Embryonic facial prominence (tissue), 1 donor: ENCODE data around the gene NAALADL1.
"Not testable (repeated sequence)": the region's sequence is repeated elsewhere in the genome, so short reads cannot be mapped to it uniquely, and the experiment has no call there.

Experiments
- DNase-seq: peaks from one replicate; pipeline ENCODE4 v3.0.0-alpha.2; 2016; ENCODE audit errors: extremely low spot score

The NAALADL1 gene

DNA sequence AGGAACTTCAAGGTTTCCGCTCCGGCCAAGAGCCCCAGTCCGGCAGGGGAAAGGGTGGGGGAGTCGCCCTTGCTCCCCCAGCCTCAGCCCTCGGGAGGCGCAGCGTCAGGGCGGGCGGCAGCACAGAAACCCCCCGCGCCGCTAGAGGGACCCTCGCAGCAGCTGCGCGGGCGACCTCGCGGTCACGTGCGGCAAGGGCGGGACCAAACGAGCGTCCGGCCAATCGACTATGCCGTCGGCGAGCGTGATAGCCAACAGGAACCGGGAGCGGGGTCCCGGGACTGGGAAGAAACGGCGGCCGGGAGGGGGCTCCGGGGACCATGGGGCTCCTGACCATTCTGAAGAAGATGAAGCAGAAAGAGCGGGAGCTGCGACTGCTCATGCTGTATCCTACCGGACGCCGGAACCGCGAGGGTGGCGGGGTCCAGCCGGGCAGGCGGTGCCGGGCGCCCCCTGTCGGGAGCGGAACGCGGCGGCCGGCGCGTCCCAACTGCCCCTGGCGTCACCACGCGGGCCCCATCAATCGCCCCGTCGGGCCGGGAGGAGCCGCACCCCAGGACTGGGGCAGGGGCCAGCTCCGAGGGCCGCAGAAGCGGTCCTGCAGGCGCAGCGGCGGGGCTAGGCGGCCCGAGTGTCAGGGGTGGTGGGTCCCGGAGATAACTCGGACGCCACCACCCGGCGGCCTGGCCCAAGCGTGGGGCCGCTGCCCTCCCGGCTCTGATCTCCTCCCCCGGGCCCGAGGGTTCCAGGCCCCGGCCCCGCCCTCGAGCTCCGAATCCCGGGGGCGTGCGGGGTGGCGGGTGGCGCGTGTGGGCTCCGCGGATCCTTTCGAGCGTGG is 44.2 kb downstream of the NAALADL1 start, which contains the start of gene ARL2:
TSS of gene ARL2 (plus strand) at position 273 of the 838 bp plus-strand sequence. CDS start at position 321, 48 bp downstream.
- DNase-seq = peak; percentile 81

DNA sequence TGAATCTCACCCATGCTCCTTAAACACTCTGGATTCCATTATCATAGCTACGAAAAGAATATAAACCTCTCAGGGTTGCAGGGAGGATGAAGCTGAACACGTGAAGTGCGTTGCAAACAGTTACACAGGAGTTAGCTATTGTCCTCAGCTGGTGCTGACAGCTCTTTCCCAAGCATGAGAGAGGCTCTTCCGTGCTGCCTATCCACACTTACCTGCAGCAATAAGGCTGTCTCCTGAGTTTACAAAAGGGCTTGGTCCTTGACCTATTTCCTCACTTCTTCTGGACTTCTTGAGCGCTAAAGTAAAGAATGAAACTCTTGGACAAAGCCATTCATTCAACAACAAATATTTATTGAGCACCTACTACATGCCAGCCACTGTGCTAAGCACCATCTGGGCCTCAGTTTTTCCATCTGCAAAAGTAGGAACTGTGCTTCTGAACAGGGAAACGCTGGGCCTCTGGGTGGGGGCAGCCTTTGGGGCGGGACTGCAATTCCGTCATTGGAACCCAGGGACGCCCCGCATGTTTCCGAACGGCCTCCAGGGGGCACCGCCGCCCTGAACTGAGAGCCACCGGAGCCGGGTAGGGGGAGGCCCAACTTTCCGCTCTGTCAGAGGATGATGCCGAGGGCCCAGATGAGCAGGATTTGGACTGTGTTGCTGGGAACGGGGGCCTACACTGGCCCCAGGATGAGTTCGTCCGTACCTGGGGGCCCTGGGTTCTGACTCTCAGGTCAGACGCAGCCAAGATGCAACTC is 45.0 kb downstream of the NAALADL1 start:
- peak; percentile 81 for DNase-seq

DNA sequence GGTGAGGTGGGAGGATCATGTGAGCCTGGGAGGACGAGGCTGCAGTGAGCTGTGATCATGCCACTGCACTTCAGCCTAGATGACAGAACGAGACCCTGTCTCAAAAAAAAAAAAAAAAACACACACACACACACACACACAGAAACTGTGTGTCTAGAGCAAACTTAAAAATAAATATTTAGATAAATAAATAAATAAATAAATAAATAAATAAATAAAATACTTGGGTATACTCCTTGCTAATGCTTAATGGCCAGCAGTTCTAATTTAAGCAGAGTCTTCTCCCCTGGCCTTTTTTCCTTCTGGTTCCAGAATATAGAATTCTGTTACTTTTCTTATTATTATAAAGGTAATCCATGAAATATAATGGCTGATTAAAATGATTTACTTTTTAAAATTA is 49.5 kb downstream of the NAALADL1 start:
- DNase-seq = no peak

DNA sequence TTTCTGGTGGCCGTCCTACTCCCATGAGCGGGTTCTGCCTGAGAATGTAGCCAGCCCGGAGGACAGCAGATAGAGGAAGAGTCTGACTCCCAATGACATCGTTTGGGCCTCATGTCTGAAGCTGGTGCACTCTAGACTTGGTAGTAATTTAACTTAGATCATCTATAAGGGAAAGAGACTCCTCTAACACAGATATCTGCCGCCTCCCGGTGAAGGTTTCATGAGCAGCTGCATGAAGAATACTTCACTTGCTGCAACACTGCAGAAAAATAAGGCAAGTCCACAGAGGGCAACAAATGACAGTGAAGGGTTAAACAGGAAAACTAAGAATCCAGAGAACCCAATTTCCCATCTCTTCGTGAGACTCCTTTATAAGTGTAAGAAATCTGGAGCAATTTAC is 50.3 kb downstream of the NAALADL1 start:
- DNase-seq = no peak

DNA sequence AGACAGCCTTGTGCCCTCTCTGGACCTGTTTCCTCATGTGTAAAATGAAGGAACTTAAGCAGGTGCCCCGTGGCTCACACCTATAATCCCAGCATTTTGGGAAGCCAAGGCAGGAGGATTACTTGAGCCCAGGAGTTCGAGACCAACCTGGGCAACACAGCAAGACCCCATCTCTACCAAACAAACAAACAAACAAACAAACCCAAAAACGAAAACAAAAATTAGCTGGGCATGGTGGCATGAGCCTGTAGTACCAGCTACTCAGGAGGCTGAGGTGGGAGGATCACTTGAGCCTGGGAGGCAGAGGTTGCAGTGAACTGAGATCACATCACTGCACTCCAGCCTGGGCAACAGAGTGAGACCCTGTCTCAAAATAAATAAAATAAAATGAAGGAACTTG is 54.4 kb downstream of the NAALADL1 start:
- not testable (repeated sequence) for DNase-seq

DNA sequence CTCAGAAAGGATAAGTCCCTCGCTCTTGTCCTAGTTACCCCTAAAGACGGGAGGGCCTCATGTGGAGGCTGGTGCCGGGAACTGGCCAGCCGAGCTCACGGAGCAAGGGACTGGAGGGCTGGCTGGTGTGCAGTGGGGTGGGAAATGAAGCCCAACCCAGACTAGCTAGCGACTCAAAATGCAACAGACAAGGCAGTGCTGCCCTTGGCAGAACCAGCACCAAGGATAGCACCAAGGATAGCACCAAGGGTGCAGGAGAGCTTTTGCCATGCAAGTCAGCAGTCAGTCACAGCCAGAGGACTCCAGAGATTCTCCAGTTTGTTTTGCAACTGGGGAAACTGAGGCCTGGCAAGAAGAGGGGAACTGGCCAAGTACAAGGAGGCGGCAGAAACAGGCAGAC is 55.1 kb downstream of the NAALADL1 start:
- DNase-seq = no peak

DNA sequence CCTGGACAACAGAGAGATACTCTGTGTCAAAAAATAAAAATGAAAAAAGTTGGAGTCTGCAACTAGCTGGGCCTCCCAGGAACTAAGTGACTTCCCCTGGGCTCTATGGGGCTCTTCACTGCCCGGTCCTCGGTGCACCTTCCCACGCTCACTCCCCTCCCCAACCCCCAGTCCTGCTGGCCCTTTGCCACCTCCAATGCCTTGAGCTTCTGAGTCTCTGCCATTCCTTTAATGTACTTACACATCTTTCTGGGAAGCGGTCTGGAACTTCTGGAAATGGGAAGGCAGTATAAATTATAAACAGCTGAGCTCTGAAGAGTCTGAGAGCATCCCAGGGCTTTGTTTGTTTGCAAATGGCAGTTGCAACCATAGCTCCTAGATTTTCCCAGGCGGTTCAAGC is 55.6 kb downstream of the NAALADL1 start:
- DNase-seq = no peak

DNA sequence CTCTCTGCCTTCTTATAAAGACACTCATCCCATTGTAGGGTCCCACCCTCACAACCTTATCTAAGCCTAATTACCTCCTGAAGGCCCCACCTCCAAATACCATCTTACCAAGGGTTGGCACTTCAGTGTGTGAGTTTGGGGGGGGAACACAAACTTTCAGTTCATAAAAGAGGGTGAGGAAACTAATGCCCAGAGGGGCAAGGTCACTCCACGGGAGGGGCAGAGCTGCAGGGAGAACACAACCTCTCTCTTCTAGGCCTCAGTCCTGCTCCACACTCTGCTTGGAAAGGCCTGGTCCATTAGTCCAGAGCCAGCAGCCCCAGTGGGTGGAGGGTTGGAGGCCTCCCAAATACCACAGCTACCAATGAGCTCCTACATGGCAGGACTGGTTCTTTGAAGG is 58.9 kb downstream of the NAALADL1 start:
- no peak for DNase-seq

DNA sequence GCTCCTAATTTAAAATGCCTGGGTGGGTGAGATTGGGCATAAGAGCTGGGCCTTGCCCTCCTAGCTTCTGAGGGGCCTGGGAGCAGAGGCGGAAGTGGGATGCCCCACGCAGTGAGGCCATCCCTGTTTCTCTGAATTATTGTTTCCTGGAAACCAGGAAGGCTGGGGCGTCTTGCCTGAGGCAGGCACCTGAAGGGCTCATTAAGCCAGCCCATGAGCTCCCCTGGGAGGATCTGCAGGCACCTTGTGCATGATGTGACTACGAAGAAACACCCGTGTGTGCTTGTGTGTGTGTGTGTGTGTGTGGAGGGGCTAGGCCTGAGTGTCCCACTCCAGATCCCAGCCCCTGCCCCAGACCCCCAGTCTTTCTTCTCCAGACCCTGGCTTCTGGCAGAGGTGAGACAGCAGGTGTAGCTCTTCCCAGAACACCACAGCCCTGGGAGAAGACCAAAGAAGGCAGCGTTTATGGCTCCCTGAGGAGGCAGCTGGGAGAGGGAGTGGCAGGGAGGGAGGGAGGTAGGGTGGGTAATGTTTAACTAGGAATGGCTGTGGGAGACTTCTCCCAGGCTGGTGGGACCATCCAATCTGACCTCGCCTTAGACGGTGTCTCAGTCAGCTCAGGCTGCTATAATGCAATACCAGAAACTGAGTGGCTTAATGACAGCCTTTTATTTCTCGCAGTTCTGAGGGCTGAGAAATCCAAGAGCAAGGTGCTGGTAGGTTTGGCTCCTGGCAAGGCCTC is 59.5 kb downstream of the NAALADL1 start:
- DNase-seq = no peak

DNA sequence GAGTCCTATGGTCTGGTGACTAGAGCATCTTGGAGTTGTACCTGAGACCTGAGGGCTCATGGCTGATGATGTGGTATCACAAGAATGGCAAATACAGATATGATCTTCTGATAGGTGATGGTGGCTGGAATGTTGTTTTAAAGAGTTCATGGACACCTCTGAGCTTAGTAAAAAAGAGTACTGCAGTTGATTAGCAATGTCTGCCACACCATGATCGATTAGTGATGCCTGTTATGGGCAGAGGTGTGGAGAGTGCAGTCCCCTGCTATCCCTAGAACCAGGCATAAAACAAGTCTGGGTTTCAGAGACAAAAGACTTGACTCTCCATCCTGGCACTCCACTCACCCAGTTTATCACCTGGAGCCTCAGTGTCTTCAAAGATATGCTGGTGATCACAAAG is 60.2 kb downstream of the NAALADL1 start:
- no peak for DNase-seq

DNA sequence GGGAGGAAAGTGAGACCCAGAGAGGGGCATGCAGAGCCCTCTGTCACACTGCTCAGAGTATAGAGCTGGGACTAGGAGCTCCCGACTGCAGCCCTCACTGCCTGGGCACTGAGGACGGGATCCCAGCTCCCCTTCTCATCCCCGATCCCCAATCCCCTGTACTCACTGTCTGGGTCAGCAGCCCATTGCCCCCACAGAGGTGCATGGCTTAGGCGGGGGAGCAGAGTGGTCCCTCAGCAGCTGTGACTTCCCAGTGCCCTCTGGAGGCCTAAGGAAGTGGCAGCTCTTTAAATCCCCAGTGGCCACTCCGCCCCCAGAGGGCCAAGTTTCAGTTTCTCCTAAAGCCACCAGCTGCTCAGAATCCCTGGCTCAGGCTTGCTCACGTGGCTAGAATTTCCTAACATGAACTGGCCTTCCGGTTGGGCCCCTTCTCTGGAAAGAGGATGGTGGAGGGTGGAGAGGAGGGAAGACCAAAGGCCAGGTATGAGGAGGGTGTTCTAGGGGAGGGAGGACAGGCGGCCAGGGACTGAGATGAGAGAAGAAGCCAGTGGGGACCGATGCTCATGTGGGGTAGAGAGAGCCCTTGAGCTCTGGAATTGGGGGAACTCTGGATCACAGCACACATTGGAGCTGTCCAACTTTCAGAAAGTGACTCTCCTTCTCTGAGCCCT is 61.5 kb downstream of the NAALADL1 start, which contains the start of gene BATF2:
TSS of gene BATF2 (minus strand) at position 262 of the 671 bp plus-strand sequence. CDS start at position 205, 57 bp downstream.
- DNase-seq = no peak

DNA sequence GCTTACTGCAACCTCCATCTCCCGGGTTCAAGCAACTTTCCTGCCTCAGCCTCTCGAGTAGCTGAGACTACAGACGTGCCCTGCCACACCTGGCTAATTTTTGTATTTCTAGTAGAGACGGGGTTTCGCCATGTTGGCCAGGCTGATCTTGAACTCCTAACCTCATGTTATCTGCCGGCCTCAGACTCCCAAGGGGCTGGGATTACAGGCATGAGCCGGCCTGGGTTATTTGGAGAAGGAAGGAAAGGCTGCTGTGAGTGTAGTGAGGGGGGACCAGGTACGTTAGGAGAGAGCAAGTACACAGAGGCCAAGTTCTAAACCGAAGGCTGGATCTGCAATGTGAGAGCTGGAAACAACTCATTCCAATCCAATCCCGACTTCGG is 62.0 kb downstream of the NAALADL1 start:
- DNase-seq = no peak
